C4-2B (cell line): ENCODE data around the gene SLC2A8.

Experiments used
- ZFX ChIP-seq: fragments of 450-650 bp; IDR thresholded peaks from 2 replicates; pipeline ENCODE4 v1.6.1; 2017
- TF ChIP-seq, protein P1 (sequence below): fragments of 450-650 bp; conservative IDR thresholded peaks from 2 replicates; pipeline ENCODE4 v1.5.1; 2017; ENCODE audit warnings: mild to moderate bottlenecking

- TF ChIP-seq, protein P1, sequence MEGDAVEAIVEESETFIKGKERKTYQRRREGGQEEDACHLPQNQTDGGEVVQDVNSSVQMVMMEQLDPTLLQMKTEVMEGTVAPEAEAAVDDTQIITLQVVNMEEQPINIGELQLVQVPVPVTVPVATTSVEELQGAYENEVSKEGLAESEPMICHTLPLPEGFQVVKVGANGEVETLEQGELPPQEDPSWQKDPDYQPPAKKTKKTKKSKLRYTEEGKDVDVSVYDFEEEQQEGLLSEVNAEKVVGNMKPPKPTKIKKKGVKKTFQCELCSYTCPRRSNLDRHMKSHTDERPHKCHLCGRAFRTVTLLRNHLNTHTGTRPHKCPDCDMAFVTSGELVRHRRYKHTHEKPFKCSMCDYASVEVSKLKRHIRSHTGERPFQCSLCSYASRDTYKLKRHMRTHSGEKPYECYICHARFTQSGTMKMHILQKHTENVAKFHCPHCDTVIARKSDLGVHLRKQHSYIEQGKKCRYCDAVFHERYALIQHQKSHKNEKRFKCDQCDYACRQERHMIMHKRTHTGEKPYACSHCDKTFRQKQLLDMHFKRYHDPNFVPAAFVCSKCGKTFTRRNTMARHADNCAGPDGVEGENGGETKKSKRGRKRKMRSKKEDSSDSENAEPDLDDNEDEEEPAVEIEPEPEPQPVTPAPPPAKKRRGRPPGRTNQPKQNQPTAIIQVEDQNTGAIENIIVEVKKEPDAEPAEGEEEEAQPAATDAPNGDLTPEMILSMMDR, result no peak
- no peak for TF ChIP-seq ZFX
These were observed 20.4 kb downstream of the SLC2A8 start for GRCh38 chr9:127417131-127418036.
